ENCODE results near the gene CCSER1.
"Not testable (repeated sequence)": the region's sequence is repeated elsewhere in the genome, so short reads cannot be mapped to it uniquely, and the experiment has no call there.

CCSER1 gene

GRCh38 chr4:91284480-91284879 is 1157.3 kb downstream of the CCSER1 start:
- DNase-seq (ENCODE audit: low read depth): no peak

GRCh38 chr4:91285487-91285886 is 1158.3 kb downstream of the CCSER1 start:
- no peak for DNase-seq (ENCODE audit: low read depth)

GRCh38 chr4:91288702-91289311 is 1161.6 kb downstream of the CCSER1 start:
- DNase-seq (ENCODE audit: low read depth): no peak

- DNase-seq (ENCODE audit: low read depth): no peak
These were observed 1171.0 kb downstream of the CCSER1 start for GRCh38 chr4:91298156-91298700.

GRCh38 chr4:91298824-91299223 is 1171.6 kb downstream of the CCSER1 start:
- no peak for DNase-seq (ENCODE audit: low read depth)

- no peak for DNase-seq (ENCODE audit: low read depth)
These were observed 1174.9 kb downstream of the CCSER1 start for GRCh38 chr4:91302120-91302519.

- no peak for DNase-seq (ENCODE audit: low read depth)
These were observed 1177.1 kb downstream of the CCSER1 start for GRCh38 chr4:91304292-91304691.

GRCh38 chr4:91317434-91317833 is 1190.2 kb downstream of the CCSER1 start:
- DNase-seq (ENCODE audit: low read depth): no peak

GRCh38 chr4:91319556-91320268 is 1192.5 kb downstream of the CCSER1 start:
- DNase-seq (ENCODE audit: low read depth): no peak

- DNase-seq (ENCODE audit: low read depth): no peak
These were observed 1195.8 kb downstream of the CCSER1 start for GRCh38 chr4:91322961-91323360.

- DNase-seq (ENCODE audit: low read depth): peak; percentile 41
These were observed 1198.3 kb downstream of the CCSER1 start for GRCh38 chr4:91325495-91325894.

- not testable (repeated sequence) for DNase-seq (ENCODE audit: low read depth)
These were observed 1199.0 kb downstream of the CCSER1 start for GRCh38 chr4:91326167-91326566.

- DNase-seq (ENCODE audit: low read depth): peak; percentile 1
These were observed 1203.5 kb downstream of the CCSER1 start for GRCh38 chr4:91330555-91331137.

- DNase-seq (ENCODE audit: low read depth): no peak
These were observed 1213.6 kb downstream of the CCSER1 start for GRCh38 chr4:91340822-91341221.

- no peak for DNase-seq (ENCODE audit: low read depth)
These were observed 1218.4 kb downstream of the CCSER1 start for GRCh38 chr4:91345632-91346031.

- DNase-seq (ENCODE audit: low read depth): not testable (repeated sequence)
These were observed 1229.3 kb downstream of the CCSER1 start for GRCh38 chr4:91356496-91356895.

- not testable (repeated sequence) for DNase-seq (ENCODE audit: low read depth)
These were observed 1230.8 kb downstream of the CCSER1 start for GRCh38 chr4:91358016-91358415.

- not testable (repeated sequence) for DNase-seq (ENCODE audit: low read depth)
These were observed 1231.4 kb downstream of the CCSER1 start for GRCh38 chr4:91358621-91359020.

GRCh38 chr4:91359041-91360031 is 1232.1 kb downstream of the CCSER1 start:
- DNase-seq (ENCODE audit: low read depth): no peak

- DNase-seq (ENCODE audit: low read depth): no peak
These were observed 1234.9 kb downstream of the CCSER1 start for GRCh38 chr4:91362125-91362524.

- no peak for DNase-seq (ENCODE audit: low read depth)
These were observed 1239.4 kb downstream of the CCSER1 start for GRCh38 chr4:91366554-91366953.

GRCh38 chr4:91369116-91369515 is 1241.9 kb downstream of the CCSER1 start:
- no peak for DNase-seq (ENCODE audit: low read depth)
